ENCODE measurements around the gene PCDH10. TPM values are rescaled to one million over a fixed set of nuclear protein-coding genes. Genes with fewer than 3 reads are reported as not detected.

Gene PCDH10
- total and polyA plus RNA-seq, 9 of the 15 experiments (the other 6 are each of a cell fraction or from before 2014, with no cell fraction given), result 0.04 to 1.4 (median 0.29) TPM

- TF ChIP-seq HINFP (tag; conservative IDR thresholded peaks at IDR 0.05; ENCODE audit: low read depth), result no peak
- TF ChIP-seq RERE (CRISPR knock-in tag; IDR thresholded peaks at IDR 0.05; ENCODE audit: borderline replicate concordance), result no peak
- TF ChIP-seq ZBTB17 (CRISPR knock-in tag; IDR thresholded peaks at IDR 0.05), result no peak
Observed at GRCh38 chr4:133161570-133162295, 12.6 kb downstream of the PCDH10 start (continued).

All from K562 (cell line).